Loucy (cell line): ENCODE measurements around the gene BHLHE40.
"Not testable (repeated sequence)": the region's sequence is repeated elsewhere in the genome, so short reads cannot be mapped to it uniquely, and the experiment has no call there.

Experiments used
- H2AFZ ChIP-seq: fragments of 200-600 bp; sonication (generic); 2 replicates; pipeline ENCODE4 v1.6.0; 2016; ENCODE audit warnings: antibody characterized with exemption, mild to moderate bottlenecking, low read length, moderate library complexity
- H3F3A ChIP-seq: fragments of 200-600 bp; 2 replicates; pipeline ENCODE4 v1.6.0; 2016; ENCODE audit warnings: antibody characterized with exemption, low read depth, mild to moderate bottlenecking
- H3K27me3 ChIP-seq: fragments of 200-600 bp; sonication (generic); 2 replicates; pipeline ENCODE4 v1.6.1; 2014; ENCODE audit warnings: low read length, mild to moderate bottlenecking; ENCODE audit not compliant: insufficient read depth, poor library complexity, severe bottlenecking
- H3K36me3 ChIP-seq: fragments of 200-600 bp; sonication (generic); 2 replicates; pipeline ENCODE4 v1.6.1; 2016; ENCODE audit warnings: low read length; ENCODE audit not compliant: insufficient read depth
- H3K4me1 ChIP-seq: fragments of 200-600 bp; sonication (generic); 2 replicates; pipeline ENCODE4 v1.5.1; 2014; ENCODE audit warnings: low read length, mild to moderate bottlenecking; ENCODE audit not compliant: insufficient read depth, poor library complexity, severe bottlenecking
- H3K4me2 ChIP-seq: fragments of 200-600 bp; sonication (generic); 2 replicates; pipeline ENCODE4 v1.6.0; 2014; ENCODE audit warnings: antibody characterized with exemption, low read length, low read depth, mild to moderate bottlenecking; ENCODE audit not compliant: poor library complexity, severe bottlenecking
- H3K4me3 ChIP-seq: fragments of 200-600 bp; sonication (generic); 2 replicates; pipeline ENCODE4 v1.5.1; 2014; ENCODE audit warnings: low read length, mild to moderate bottlenecking, mixed read lengths; ENCODE audit not compliant: poor library complexity, severe bottlenecking
- H3K79me2 ChIP-seq: fragments of 200-600 bp; sonication (generic); 2 replicates; pipeline ENCODE4 v1.6.1; 2014; ENCODE audit warnings: low read length; ENCODE audit not compliant: insufficient read depth
- H3K9ac ChIP-seq: fragments of 200-600 bp; sonication (generic); 2 replicates; pipeline ENCODE4 v1.6.0; 2014; ENCODE audit warnings: mild to moderate bottlenecking, low read depth, low read length, moderate library complexity; ENCODE audit not compliant: poor library complexity, severe bottlenecking
- H3K9me2 ChIP-seq: fragments of 200-600 bp; sonication (generic); replicated peaks from 2 replicates; pipeline ENCODE4 v1.6.1; 2016; ENCODE audit warnings: low read depth, low read length, mixed read lengths
- H3K9me3 ChIP-seq: fragments of 200-600 bp; sonication (generic); 2 replicates; pipeline ENCODE4 v1.6.1; 2014; ENCODE audit warnings: mild to moderate bottlenecking, antibody characterized with exemption, low read length, low read depth; ENCODE audit not compliant: insufficient read depth
- H4K20me1 ChIP-seq: fragments of 200-600 bp; sonication (generic); 2 replicates; pipeline ENCODE4 v1.6.0; 2014; ENCODE audit warnings: antibody characterized with exemption, low read length, mild to moderate bottlenecking; ENCODE audit not compliant: insufficient read depth, poor library complexity, severe bottlenecking
- EZH2phosphoT487 ChIP-seq: fragments of 200-600 bp; IDR thresholded peaks from 2 replicates; pipeline ENCODE4 v1.6.1; 2018; ENCODE audit warnings: antibody characterized with exemption, mild to moderate bottlenecking, moderate library complexity, borderline replicate concordance
- TF ChIP-seq, protein P1 (sequence below): fragments of 200-600 bp; sonication (generic); conservative IDR thresholded peaks from 2 replicates; pipeline ENCODE4 v1.5.1; 2014; ENCODE audit warnings: mild to moderate bottlenecking, antibody characterized with exemption, low read length

Gene BHLHE40

DNA sequence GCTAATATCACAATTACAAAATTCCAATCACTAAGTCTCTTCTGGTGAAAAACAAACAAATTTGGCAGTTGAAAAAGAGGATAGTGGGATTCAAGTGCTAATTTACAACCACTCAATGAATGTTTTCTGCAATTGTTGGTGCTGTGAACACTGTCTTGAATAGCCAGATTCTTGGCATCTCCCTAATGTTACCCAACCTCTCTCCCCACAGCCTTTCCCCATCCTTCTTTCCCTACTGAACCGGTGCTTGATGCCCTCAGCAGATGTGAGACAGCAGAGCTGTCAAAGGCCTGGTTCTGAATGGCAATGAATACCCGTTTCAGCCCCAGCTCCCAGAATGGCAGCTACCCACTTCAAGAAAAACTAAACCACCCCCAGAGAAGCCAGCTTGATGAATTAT is 22.5 kb upstream of the BHLHE40 start:
- Histone ChIP-seq H3K27me3 (no peaks in the 10 kb centered on the region), H3F3A (no peaks in the 10 kb centered on the region), H4K20me1 (no peaks in the 10 kb centered on the region), H3K79me2 (no peaks in the 10 kb centered on the region), H3K4me2 (no peak overlapping the region), H3K4me3 (no peak overlapping the region), H3K36me3 (no peaks in the 10 kb centered on the region), H3K9me2 (no peaks in the 10 kb centered on the region), H3K9ac (no peak overlapping the region), H3K9me3 (peaks cover 5% of the 10 kb centered on the region; the same call in 1 of the 2 replicates), H3K4me1 (no peaks in the 10 kb centered on the region), H2AFZ (no peak overlapping the region)
- TF ChIP-seq EZH2phosphoT487, result no peak
- TF ChIP-seq, protein P1, sequence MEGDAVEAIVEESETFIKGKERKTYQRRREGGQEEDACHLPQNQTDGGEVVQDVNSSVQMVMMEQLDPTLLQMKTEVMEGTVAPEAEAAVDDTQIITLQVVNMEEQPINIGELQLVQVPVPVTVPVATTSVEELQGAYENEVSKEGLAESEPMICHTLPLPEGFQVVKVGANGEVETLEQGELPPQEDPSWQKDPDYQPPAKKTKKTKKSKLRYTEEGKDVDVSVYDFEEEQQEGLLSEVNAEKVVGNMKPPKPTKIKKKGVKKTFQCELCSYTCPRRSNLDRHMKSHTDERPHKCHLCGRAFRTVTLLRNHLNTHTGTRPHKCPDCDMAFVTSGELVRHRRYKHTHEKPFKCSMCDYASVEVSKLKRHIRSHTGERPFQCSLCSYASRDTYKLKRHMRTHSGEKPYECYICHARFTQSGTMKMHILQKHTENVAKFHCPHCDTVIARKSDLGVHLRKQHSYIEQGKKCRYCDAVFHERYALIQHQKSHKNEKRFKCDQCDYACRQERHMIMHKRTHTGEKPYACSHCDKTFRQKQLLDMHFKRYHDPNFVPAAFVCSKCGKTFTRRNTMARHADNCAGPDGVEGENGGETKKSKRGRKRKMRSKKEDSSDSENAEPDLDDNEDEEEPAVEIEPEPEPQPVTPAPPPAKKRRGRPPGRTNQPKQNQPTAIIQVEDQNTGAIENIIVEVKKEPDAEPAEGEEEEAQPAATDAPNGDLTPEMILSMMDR, result no peak

DNA sequence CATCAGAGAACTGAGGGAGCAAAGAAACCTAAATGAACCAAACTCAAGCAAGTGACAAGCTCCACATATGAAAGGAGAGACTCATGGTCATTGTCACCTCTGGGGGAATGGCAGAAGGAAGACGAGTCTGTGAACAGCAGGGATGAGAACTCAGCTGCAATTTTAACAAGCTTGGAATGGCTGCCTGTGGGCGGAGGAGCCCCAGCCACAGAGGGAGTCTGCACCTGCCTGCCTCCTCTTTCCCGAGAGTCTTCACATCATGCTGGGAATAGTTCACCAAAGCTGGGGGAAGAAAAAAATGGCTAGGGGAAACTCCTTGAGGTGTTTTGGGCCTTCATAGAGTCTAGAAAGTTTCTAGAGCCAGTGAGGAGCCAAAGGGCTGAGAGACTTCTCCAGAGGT is 21.3 kb upstream of the BHLHE40 start:
- Histone ChIP-seq H4K20me1 (no peaks in the 10 kb centered on the region), H3F3A (no peaks in the 10 kb centered on the region), H3K36me3 (no peaks in the 10 kb centered on the region), H2AFZ (no peak overlapping the region), H3K4me1 (no peaks in the 10 kb centered on the region), H3K4me2 (no peak overlapping the region), H3K9ac (no peak overlapping the region), H3K27me3 (no peaks in the 10 kb centered on the region), H3K79me2 (no peaks in the 10 kb centered on the region), H3K9me2 (no peaks in the 10 kb centered on the region), H3K4me3 (no peak overlapping the region), H3K9me3 (peaks cover 5% of the 10 kb centered on the region; the same call in 1 of the 2 replicates)
- TF ChIP-seq EZH2phosphoT487, result no peak
- TF ChIP-seq, protein P1, result no peak

DNA sequence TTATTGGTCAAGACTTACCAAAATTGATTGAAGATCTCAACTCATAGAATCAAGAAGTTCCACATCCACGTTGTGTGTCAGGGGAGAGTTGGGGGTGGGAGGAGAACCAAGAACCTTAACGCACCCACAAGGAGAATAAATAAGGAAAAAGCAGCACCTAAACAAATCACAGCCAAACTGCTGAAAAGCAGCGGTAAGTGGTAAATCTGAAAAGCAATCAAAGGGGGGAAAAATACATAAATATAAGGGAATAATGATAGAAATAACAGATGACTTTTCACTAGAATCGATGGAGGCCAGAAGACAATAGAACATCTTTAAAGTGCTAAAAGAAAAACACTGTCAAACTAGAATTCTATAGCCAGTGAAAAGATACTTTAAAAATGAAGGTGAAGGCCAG is 20.1 kb upstream of the BHLHE40 start:
- no peaks in the 10 kb centered on the region for H4K20me1 ChIP-seq
- no peaks in the 10 kb centered on the region for H3K79me2 ChIP-seq
- no peak for TF ChIP-seq EZH2phosphoT487
- TF ChIP-seq, protein P1, result no peak
- H3F3A ChIP-seq, result no peaks in the 10 kb centered on the region
- no peaks in the 10 kb centered on the region for H3K36me3 ChIP-seq
- H2AFZ ChIP-seq, result no peak overlapping the region
- no peak overlapping the region for H3K9ac ChIP-seq
- H3K4me3 ChIP-seq, result no peak overlapping the region
- no peaks in the 10 kb centered on the region for H3K9me2 ChIP-seq
- no peaks in the 10 kb centered on the region for H3K4me1 ChIP-seq
- H3K9me3 ChIP-seq, result peaks cover 5% of the 10 kb centered on the region; the same call in 1 of the 2 replicates
- no peak overlapping the region for H3K4me2 ChIP-seq
- H3K27me3 ChIP-seq, result no peaks in the 10 kb centered on the region

DNA sequence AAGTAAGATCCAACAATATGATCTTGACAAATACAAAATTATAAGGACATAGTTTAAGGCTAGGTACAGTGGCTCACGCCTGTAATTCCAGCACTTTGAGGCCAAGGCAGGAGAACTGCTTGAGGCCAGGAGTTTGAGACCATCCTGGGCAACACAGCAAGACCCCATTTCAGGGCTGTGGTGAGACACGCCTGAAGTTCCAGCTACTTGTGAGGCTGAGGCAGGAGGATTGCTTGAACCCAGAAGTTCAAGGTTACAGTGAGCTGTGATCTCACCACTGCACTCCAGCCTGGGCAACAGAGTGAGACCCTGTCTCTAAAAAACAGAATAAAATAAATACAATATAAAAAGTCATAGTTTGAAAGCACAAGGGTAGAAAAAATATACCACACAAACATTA is 17.4 kb upstream of the BHLHE40 start:
- H3K27me3 ChIP-seq, H3K4me1 ChIP-seq, H3F3A ChIP-seq, H3K9ac ChIP-seq, H3K9me2 ChIP-seq, H2AFZ ChIP-seq, H3K4me2 ChIP-seq, H3K4me3 ChIP-seq, H3K79me2 ChIP-seq, H3K9me3 ChIP-seq, H4K20me1 ChIP-seq, H3K36me3 ChIP-seq: not testable (repeated sequence)
